Neural crest cell (in vitro differentiated cells): Measurements from ENCODE around the gene COL10A1. TPM values are rescaled to one million over a fixed set of nuclear protein-coding genes. Genes with fewer than 3 reads are reported as not detected.
"Not testable (repeated sequence)": the region's sequence is repeated elsewhere in the genome, so short reads cannot be mapped to it uniquely, and the experiment has no call there.

ENCODE experiments used
- DNase-seq: peaks from one replicate; pipeline ENCODE4 v3.0.0; 2021; ENCODE audit warnings: low read depth, mixed read lengths, low spot score
- H3K27ac Mint-ChIP-seq: one replicate; pipeline ENCODE4 v1.8.0; 2021; ENCODE audit warnings: mild to moderate bottlenecking, mixed read lengths; ENCODE audit not compliant: unreplicated experiment
- H3K27me3 Mint-ChIP-seq: 2 replicates; pipeline ENCODE4 v1.8.0; 2021; ENCODE audit warnings: low read depth, mild to moderate bottlenecking, mixed read lengths
- H3K36me3 Mint-ChIP-seq: 2 replicates; pipeline ENCODE4 v1.8.0; 2021; ENCODE audit warnings: low read depth, mild to moderate bottlenecking, mixed read lengths
- H3K4me1 Mint-ChIP-seq: 2 replicates; pipeline ENCODE4 v1.8.0; 2021; ENCODE audit warnings: mixed read lengths
- H3K4me3 Mint-ChIP-seq: one replicate; pipeline ENCODE4 v1.8.0; 2021; ENCODE audit warnings: mild to moderate bottlenecking, mixed read lengths
- H3K9me3 Mint-ChIP-seq: 2 replicates; pipeline ENCODE4 v1.8.0; 2021; ENCODE audit warnings: mixed read lengths
- CTCF ChIP-seq: fragments of 200-600 bp; sonication (generic); conservative IDR thresholded peaks from 2 replicates; pipeline ENCODE4 v1.5.0; 2021; ENCODE audit warnings: antibody characterized with exemption, mild to moderate bottlenecking
- total RNA-seq: library from RNA; stranded (reverse); gene quantifications from 2 replicates; pipeline ENCODE4 v1.2.1, GENCODE V29; 2021

The COL10A1 gene
- total RNA-seq, 1 donor from 2014 or later, result not detected

- peak; percentile 76 for TF ChIP-seq CTCF
- H3K9me3 Mint-ChIP-seq, result peaks cover 12% of the 10 kb centered on the region
- DNase-seq, result no peak
- no peaks in the 10 kb centered on the region for H3K36me3 Mint-ChIP-seq
- H3K27me3 Mint-ChIP-seq, result no peaks in the 10 kb centered on the region
- peak overlapping the region; percentile 51 for H3K4me3 Mint-ChIP-seq
- H3K27ac Mint-ChIP-seq, result no peak overlapping the region
- H3K4me1 Mint-ChIP-seq, result peaks cover 17% of the 10 kb centered on the region
Observed at GRCh38 chr6:116096979-116097816, 28.7 kb downstream of the COL10A1 start.

GRCh38 chr6:116096048-116096759 lies 29.7 kb downstream of the COL10A1 start:
- H3K9me3 Mint-ChIP-seq, result peaks cover 12% of the 10 kb centered on the region
- not testable (repeated sequence) for H3K4me1 Mint-ChIP-seq, H3K4me3 Mint-ChIP-seq, H3K27me3 Mint-ChIP-seq, DNase-seq, H3K27ac Mint-ChIP-seq, H3K36me3 Mint-ChIP-seq

- no peaks in the 10 kb centered on the region for H3K27me3 Mint-ChIP-seq
- no peaks in the 10 kb centered on the region for H3K4me1 Mint-ChIP-seq
- no peak overlapping the region for H3K4me3 Mint-ChIP-seq
- no peaks in the 10 kb centered on the region for H3K36me3 Mint-ChIP-seq
- TF ChIP-seq CTCF, result no peak
- DNase-seq, result no peak
- H3K27ac Mint-ChIP-seq, result no peak overlapping the region
- peaks cover 17% of the 10 kb centered on the region for H3K9me3 Mint-ChIP-seq
Observed at GRCh38 chr6:116094041-116094440, 31.9 kb downstream of the COL10A1 start.

- Mint-ChIP-seq H3K9me3 (peaks cover 8% of the 10 kb centered on the region), H3K36me3 (no peaks in the 10 kb centered on the region), H3K27ac (no peak overlapping the region), H3K4me3 (no peak overlapping the region), H3K27me3 (no peaks in the 10 kb centered on the region), H3K4me1 (no peaks in the 10 kb centered on the region)
- TF ChIP-seq CTCF, result no peak
- DNase-seq, result no peak
Observed at GRCh38 chr6:116090251-116090650, 35.7 kb downstream of the COL10A1 start.

GRCh38 chr6:116088946-116089345 lies 37.0 kb downstream of the COL10A1 start:
- Mint-ChIP-seq H3K9me3 (peaks cover 5% of the 10 kb centered on the region), H3K27ac (no peak overlapping the region), H3K27me3 (no peaks in the 10 kb centered on the region), H3K4me1 (no peaks in the 10 kb centered on the region), H3K4me3 (no peak overlapping the region), H3K36me3 (no peaks in the 10 kb centered on the region)
- no peak for DNase-seq
- no peak for TF ChIP-seq CTCF

- Mint-ChIP-seq H3K9me3 (peaks cover 5% of the 10 kb centered on the region), H3K27me3 (no peaks in the 10 kb centered on the region), H3K4me1 (no peaks in the 10 kb centered on the region), H3K4me3 (no peak overlapping the region), H3K36me3 (no peaks in the 10 kb centered on the region), H3K27ac (no peak overlapping the region)
- TF ChIP-seq CTCF, result no peak
- DNase-seq, result no peak
Observed at GRCh38 chr6:116087437-116088027, 38.4 kb downstream of the COL10A1 start.
